ENCODE data around the gene STAT3.
"Not testable (repeated sequence)": the region's sequence is repeated elsewhere in the genome, so short reads cannot be mapped to it uniquely, and the experiment has no call there.

Gene STAT3

GRCh38 chr17:42423766-42424165, 35.5 kb upstream of the STAT3 start:
- no peak for TF ChIP-seq CTCF (IDR thresholded peaks at IDR 0.05; ENCODE audit: extremely low read depth, missing control alignments)
- DNase-seq (ENCODE audit: low spot score) = no peak

- TF ChIP-seq CTCF (IDR thresholded peaks at IDR 0.05; ENCODE audit: extremely low read depth, missing control alignments) = no peak
- DNase-seq (ENCODE audit: low spot score) = peak; percentile 72
Observed at GRCh38 chr17:42422958-42423712, 34.9 kb upstream of the STAT3 start, which contains the start of gene CAVIN1. CAVIN1 (minus strand) TSS chr17:42423256; CDS start chr17:42423097, 159 bp downstream.

GRCh38 chr17:42422412-42422957, 34.2 kb upstream of the STAT3 start:
- no peak for DNase-seq (ENCODE audit: low spot score)

GRCh38 chr17:42421507-42422338, 33.5 kb upstream of the STAT3 start:
- no peak for DNase-seq (ENCODE audit: low spot score)
- TF ChIP-seq CTCF (IDR thresholded peaks at IDR 0.05; ENCODE audit: extremely low read depth, missing control alignments) = no peak

More at GRCh38 chr17:42422412-42422957, 34.2 kb upstream of the STAT3 start:
- TF ChIP-seq CTCF (IDR thresholded peaks at IDR 0.05; ENCODE audit: extremely low read depth, missing control alignments) = no peak

GRCh38 chr17:42421136-42421506, 32.9 kb upstream of the STAT3 start:
- TF ChIP-seq CTCF (IDR thresholded peaks at IDR 0.05; ENCODE audit: extremely low read depth, missing control alignments) = no peak
- no peak for DNase-seq (ENCODE audit: low spot score)

GRCh38 chr17:42417981-42418380, 29.7 kb upstream of the STAT3 start:
- DNase-seq (ENCODE audit: low spot score) = not testable (repeated sequence)

GRCh38 chr17:42414704-42415409, 26.6 kb upstream of the STAT3 start:
- no peak for TF ChIP-seq CTCF (IDR thresholded peaks at IDR 0.05; ENCODE audit: extremely low read depth, missing control alignments)
- peak; percentile 69 for DNase-seq (ENCODE audit: low spot score)

Measured in GM20000 (cell line).